ENCODE measurements around the gene AQP12B. TPM values are rescaled to one million over a fixed set of nuclear protein-coding genes. Genes with fewer than 3 reads are reported as not detected.

Gene AQP12B
- total RNA-seq, 2 donors from 2014 or later = not detected

DNA sequence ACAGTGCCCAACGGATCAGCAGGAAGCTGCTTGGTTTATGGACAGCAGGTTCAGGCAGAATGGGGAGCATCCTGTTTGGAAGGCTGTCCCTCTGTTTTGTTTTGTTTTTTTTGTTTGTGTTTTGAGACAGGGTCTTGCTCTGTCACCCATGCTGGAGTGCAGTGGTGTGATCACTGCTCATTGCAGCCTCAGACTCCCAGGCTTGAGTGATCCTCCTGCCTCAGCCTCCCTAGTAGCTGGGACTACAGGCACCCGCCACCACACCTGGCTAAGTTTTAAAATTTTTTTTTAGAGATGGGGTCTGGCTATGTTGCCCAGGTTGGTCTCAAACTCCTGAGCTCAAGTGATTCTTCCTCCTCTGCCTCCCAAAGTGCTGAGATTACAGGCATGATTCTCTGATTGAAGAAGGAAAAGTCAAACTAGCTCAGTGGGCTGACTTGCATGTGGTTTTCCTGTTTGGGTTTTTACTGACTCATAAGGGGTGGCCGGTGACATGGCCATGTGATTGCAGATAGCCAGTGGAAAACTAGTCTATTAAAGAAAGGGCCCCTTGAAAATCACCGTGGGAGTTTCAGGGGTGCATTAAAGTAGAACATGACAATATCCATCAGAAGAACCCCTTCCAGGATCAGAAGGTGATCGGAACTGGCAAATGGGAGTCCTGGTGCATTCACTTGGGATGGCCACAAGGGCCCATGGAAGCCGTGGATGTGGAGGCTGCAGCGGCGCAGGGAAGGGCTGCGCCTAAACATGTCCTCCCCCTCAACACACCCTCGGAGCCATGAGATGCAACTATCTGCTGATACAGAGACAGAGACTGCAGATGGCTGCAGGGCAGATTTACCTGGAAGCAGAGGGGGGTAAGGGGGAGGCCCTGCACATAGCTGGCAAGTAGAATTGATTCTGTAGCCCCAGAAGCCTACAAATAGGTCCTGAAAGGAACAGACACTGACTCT, 26.5 kb downstream of the AQP12B start:
- no peaks in the 10 kb centered on the region for H3K9me3 ChIP-seq
- H3K4me1 ChIP-seq (ENCODE audit: control insufficient read depth in 1 of 2, low read depth in 2 of 2) = no peaks in the 10 kb centered on the region
- no peaks in the 10 kb centered on the region for H3K27me3 ChIP-seq (replicated peaks; ENCODE audit: insufficient read depth)
- no peaks in the 10 kb centered on the region for H3K36me3 ChIP-seq
- H3K4me3 ChIP-seq = no peak overlapping the region
- DNase-seq (ENCODE audit: low spot score) (no peak), ATAC-seq (ENCODE audit: insufficient number of reproducible peaks, low FRiP score, low read depth) (no peak)
- H3K27ac ChIP-seq = no peak overlapping the region
- TF ChIP-seq, protein P1, sequence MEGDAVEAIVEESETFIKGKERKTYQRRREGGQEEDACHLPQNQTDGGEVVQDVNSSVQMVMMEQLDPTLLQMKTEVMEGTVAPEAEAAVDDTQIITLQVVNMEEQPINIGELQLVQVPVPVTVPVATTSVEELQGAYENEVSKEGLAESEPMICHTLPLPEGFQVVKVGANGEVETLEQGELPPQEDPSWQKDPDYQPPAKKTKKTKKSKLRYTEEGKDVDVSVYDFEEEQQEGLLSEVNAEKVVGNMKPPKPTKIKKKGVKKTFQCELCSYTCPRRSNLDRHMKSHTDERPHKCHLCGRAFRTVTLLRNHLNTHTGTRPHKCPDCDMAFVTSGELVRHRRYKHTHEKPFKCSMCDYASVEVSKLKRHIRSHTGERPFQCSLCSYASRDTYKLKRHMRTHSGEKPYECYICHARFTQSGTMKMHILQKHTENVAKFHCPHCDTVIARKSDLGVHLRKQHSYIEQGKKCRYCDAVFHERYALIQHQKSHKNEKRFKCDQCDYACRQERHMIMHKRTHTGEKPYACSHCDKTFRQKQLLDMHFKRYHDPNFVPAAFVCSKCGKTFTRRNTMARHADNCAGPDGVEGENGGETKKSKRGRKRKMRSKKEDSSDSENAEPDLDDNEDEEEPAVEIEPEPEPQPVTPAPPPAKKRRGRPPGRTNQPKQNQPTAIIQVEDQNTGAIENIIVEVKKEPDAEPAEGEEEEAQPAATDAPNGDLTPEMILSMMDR (IDR thresholded peaks at IDR 0.05) = no peak

DNA sequence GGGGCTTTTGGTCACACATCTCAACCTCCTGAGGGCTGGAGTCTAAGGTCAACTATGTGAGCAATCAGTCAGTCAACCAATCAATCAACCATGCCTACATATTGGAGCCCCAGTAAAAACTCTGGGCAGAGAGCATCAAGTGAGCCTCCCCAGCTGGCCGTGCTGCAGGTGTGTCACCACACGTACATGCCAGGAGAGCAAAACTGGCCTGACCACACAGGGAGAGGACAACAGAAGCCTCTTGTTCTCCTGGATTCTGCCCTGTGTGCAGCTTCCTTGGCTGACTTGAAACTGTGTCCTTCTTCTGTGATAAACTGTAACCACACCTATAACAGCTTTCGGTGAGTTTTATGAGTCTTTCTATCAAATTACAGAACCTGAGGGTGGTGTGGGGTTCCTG, 31.5 kb downstream of the AQP12B start:
- H3K27me3 ChIP-seq (replicated peaks; ENCODE audit: insufficient read depth) = no peaks in the 10 kb centered on the region
- DNase-seq (ENCODE audit: low spot score) = no peak
- no peak overlapping the region for H3K27ac ChIP-seq
- H3K36me3 ChIP-seq = no peaks in the 10 kb centered on the region
- H3K9me3 ChIP-seq = no peaks in the 10 kb centered on the region
- ATAC-seq (ENCODE audit: insufficient number of reproducible peaks, low FRiP score, low read depth) = no peak
- no peaks in the 10 kb centered on the region for H3K4me1 ChIP-seq (ENCODE audit: control insufficient read depth in 1 of 2, low read depth in 2 of 2)
- TF ChIP-seq, protein P1 (IDR thresholded peaks at IDR 0.05) = no peak
- no peak overlapping the region for H3K4me3 ChIP-seq

DNA sequence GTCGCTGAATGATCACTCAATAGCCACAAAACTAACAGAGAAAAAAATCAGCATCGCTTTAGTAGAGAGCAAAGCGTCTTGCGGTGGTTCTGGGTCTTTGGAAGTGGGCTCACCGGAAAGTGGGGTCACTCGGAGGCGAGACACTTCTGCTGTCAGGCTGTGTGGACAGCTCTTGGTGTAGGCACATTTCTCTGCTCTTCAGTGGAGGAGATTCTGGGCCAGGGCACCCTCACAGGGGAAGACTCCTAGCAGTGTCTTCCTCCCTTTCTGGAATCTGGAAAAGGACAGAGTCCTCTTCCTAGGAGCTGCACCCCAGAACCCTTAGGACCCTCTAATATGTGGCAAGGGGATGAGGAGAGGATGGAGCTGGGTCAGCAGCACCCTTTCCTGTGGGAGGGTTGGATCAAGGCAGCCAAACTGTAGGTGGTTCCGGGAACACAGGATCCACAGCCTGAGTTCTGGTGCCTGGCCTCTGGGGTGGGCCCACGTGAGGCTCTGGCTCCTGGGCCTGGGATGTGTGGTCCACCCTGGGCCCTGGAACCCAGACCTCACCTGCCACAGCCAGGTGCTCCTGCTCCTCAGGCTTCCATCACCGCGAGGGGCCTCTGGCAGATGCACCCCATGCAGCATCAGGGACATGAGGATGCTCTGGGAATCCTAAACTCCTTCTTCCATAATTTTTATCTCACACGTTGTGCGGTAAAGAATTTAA, 32.3 kb downstream of the AQP12B start:
- DNase-seq (ENCODE audit: low spot score) (no peak), ATAC-seq (ENCODE audit: insufficient number of reproducible peaks, low FRiP score, low read depth) (no peak)
- Histone ChIP-seq H3K27me3 (replicated peaks; ENCODE audit: insufficient read depth) (no peaks in the 10 kb centered on the region), H3K4me3 (no peak overlapping the region), H3K4me1 (ENCODE audit: control insufficient read depth in 1 of 2, low read depth in 2 of 2) (no peaks in the 10 kb centered on the region), H3K36me3 (no peaks in the 10 kb centered on the region), H3K27ac (no peak overlapping the region), H3K9me3 (no peaks in the 10 kb centered on the region)
- TF ChIP-seq, protein P1 (IDR thresholded peaks at IDR 0.05) = no peak

DNA sequence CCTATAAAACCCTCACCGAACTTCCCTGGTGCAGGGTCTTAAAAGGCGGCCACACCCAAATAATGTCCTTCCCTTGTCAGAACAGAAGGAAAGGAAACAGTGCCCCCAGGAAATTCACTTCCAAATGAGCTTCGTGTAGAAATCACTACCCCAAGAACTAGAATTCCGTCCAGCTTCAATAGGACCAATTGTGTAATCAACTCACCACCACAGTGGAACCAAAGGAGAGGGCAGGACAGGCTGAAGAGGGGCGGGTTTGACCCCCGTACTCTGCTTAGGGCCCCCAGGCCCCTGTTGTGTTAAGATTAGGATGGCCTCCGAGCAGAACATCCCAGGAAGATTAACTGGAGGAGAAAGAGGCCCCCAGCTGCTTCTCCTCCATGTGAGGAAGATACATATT, 33.4 kb downstream of the AQP12B start:
- TF ChIP-seq, protein P1 (IDR thresholded peaks at IDR 0.05) = no peak
- DNase-seq (ENCODE audit: low spot score) (no peak), ATAC-seq (ENCODE audit: insufficient number of reproducible peaks, low FRiP score, low read depth) (no peak)
- H3K9me3 ChIP-seq = no peaks in the 10 kb centered on the region
- no peak overlapping the region for H3K4me3 ChIP-seq
- no peak overlapping the region for H3K27ac ChIP-seq
- no peaks in the 10 kb centered on the region for H3K27me3 ChIP-seq (replicated peaks; ENCODE audit: insufficient read depth)
- H3K4me1 ChIP-seq (ENCODE audit: control insufficient read depth in 1 of 2, low read depth in 2 of 2) = no peaks in the 10 kb centered on the region
- H3K36me3 ChIP-seq = no peaks in the 10 kb centered on the region

DNA sequence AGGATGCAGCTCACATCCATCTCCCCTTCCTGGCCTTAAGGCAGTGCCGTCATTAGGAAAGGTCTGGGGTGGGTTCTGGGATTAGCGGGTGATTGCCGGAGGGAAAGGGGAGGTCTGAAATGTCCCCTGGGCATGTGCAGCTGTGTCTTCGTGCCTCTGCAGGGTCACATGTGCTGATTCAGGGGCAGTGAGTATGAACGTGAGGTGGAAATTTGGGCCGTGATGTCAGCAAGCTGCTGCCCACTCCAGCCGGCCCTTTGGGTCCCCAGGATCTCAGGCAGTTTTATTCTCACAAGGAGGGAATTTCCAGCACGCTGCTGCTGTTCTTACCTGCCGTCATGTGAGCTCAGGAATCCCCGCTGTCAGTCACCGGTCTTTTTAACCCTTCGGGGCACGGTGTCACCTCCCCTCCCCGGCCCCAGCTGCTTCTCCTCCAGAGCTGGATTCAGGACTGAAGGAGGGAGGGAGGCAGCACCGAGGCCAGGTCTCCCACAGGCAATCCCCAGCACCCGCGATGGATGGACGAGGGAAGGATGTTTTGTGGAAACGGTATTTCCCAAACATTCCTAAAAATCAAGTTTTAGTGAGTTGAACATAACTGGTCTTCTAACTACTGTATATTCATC, 33.9 kb downstream of the AQP12B start:
- no peak for DNase-seq (ENCODE audit: low spot score)
- ATAC-seq (ENCODE audit: insufficient number of reproducible peaks, low FRiP score, low read depth) = no peak
- H3K4me1 ChIP-seq (ENCODE audit: control insufficient read depth in 1 of 2, low read depth in 2 of 2) = no peaks in the 10 kb centered on the region
- H3K36me3 ChIP-seq = no peaks in the 10 kb centered on the region
- TF ChIP-seq, protein P1 (IDR thresholded peaks at IDR 0.05) = no peak
- H3K27ac ChIP-seq = no peak overlapping the region
- no peaks in the 10 kb centered on the region for H3K27me3 ChIP-seq (replicated peaks; ENCODE audit: insufficient read depth)
- H3K9me3 ChIP-seq = no peaks in the 10 kb centered on the region
- H3K4me3 ChIP-seq = no peak overlapping the region

Measured in thoracic aorta (tissue), 2 donors.